Activated naive CD4-positive, alpha-beta T cell treated with anti-CD3 and anti-CD28 coated beads, Interleukin-2, amount 50 U/mL, for 72 hours (primary cell): ENCODE data around the gene BMF. TPM values are rescaled to one million over a fixed set of nuclear protein-coding genes. Genes with fewer than 3 reads are reported as not detected.

Source experiments
- ATAC-seq, 2 donors: fragments of 150-1000 bp; cut with Tn5 transposase; 2 replicates each; pipeline ENCODE4 v1.10.0; 2021; ENCODE audit warnings: mild to moderate bottlenecking in 2 of 2, moderate library complexity in 2 of 2
- DNase-seq, 2 donors: peaks; one replicate each; pipeline ENCODE4 v3.0.0; 2021 to 2022; ENCODE audit warnings: low spot score in 2 of 2
- H3K27ac Mint-ChIP-seq, 2 donors: one replicate each; pipeline ENCODE4 v1.8.0; 2022; ENCODE audit warnings: mild to moderate bottlenecking in 2 of 2, mixed read lengths in 2 of 2
- H3K36me3 Mint-ChIP-seq, 2 donors: one replicate each; pipeline ENCODE4 v1.8.0; 2022; ENCODE audit warnings: mixed read lengths in 2 of 2
- H3K9me3 Mint-ChIP-seq, 2 donors: one replicate each; pipeline ENCODE4 v1.8.0; 2022; ENCODE audit warnings: mixed read lengths in 2 of 2
- total RNA-seq, 2 donors: library from RNA; stranded (reverse); gene quantifications; one replicate each; pipeline ENCODE4 v1.2.3, GENCODE V29; 2022

Gene BMF
- total RNA-seq, 2 donors from 2014 or later = 10.8 to 11.6 TPM

DNA sequence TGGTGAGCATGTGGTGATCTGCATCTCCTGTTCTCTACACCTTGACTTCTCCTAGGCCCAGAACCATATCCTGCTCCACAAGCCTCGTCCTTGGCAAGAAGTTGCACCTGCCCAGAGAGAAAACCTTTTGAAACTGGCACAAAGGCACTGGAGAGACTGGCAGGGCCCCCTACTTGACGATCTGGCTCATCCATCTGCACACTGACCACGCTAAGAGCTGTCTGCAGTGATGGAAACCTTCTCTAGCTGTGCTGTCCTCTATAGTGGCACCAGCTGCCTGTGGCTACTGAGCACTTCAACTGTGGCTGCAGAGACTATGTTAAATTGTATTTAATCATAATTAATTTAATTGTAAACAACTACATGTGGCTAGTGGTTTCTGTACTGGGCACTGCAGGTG, 43.5 kb downstream of the BMF start:
- H3K27ac Mint-ChIP-seq = no peak overlapping the region
- ATAC-seq (no peak), DNase-seq (no peak)
- H3K9me3 Mint-ChIP-seq = no peaks in the 10 kb centered on the region
- peaks cover 0 to 4% of the 10 kb centered on the region in 2 donors for H3K36me3 Mint-ChIP-seq

DNA sequence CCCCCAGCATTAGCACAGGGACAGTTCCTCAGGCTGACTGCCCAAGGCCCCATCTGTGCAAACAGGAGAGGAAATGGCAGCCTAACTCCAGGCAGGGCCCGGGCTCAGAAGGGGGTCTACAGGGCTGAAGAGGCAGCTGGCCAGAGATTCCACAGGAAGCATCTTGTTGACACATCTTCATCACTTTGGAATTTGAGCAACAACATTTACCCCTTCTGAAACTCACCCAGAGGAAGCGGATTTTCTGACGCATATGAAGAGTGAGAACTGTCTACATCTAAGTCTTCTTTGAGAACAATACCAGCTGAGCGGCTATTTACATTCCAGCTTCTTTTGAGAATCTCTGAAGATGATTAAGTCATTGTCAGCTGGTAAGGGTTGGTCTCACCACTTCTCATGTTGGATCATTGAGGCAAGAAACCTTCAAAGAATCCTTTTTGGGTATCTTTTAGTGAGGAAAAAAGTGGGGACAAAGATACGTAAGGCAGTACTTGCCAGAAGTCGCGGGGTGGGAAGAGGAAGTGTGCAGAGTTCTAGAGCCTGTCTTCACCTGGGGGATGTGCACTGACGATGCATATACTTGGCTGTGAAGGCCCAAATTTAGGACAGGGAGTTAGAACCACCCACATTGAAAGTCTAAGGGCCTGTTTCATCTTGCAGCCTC, 44.3 kb downstream of the BMF start:
- H3K36me3 Mint-ChIP-seq = peaks cover 0 to 4% of the 10 kb centered on the region in 2 donors
- no peaks in the 10 kb centered on the region for H3K9me3 Mint-ChIP-seq
- ATAC-seq (peak; percentile 84 to 87), DNase-seq (no peak)
- peak overlapping the region; percentile 73 to 76 for H3K27ac Mint-ChIP-seq

DNA sequence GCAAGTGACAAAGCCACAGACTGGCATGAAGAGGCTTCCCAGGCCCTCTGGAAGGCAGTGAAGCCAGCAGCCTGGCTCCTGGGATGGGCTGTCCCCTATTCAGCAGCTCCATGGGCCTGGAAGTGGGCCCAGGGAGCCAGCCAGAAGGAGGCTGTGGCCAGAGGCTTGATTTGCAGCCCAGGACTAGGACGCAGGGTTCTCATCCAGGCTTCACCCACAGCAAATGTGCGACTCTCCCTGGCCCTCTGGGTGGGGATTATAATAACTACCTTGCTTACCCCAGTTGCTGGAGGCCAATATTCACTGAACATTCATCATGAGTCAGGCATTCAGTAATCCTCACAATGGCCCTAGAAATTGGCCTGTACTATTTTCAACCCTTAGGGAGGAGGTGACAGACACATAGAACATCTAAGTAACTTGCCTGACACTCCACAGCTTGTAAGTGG, 45.1 kb downstream of the BMF start:
- DNase-seq = no peak
- Mint-ChIP-seq H3K9me3 (no peaks in the 10 kb centered on the region), H3K27ac (peak overlapping the region; percentile 18 to 76), H3K36me3 (peaks cover 0 to 4% of the 10 kb centered on the region in 2 donors)
- ATAC-seq = peak; percentile 18 to 34

DNA sequence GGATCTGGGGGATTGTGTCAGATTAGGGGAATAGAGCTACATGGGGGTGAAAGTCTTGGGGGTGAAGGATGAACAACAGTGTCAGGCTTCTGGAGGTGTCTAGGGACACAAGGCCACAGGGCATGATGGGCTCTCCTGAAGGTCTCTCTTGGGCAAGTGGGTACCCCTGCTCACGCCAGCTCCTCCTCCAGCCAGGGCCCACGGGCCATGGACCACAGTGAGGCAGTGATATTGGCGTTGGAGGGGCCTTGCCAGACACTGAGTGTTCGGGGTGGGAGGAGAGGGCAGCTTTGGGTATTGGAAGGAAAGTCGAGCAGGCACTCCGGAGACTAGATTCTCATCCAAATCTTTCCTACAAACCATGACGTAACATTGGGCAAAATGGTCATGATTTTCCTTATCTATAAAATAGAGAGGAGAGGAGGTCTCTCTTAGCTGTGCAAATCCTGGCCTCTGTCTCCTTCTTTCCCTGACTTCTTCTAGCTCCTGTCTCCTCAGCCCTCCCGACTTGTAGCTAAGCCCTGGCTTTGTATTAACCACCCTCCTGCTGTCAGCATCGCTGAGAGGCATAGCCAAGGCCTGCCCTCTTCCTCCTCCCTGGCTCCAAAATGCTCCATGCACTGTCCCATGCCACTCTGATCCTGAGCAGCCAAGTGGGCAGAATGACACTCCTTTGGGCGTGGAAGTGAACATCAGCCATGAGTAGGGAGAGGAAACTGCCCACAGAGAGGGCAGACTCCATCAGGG, 45.7 kb downstream of the BMF start:
- Mint-ChIP-seq H3K9me3 (no peaks in the 10 kb centered on the region), H3K36me3 (peaks cover 0 to 4% of the 10 kb centered on the region in 2 donors), H3K27ac (no peak overlapping the region)
- DNase-seq = no peak
- no peak for ATAC-seq

DNA sequence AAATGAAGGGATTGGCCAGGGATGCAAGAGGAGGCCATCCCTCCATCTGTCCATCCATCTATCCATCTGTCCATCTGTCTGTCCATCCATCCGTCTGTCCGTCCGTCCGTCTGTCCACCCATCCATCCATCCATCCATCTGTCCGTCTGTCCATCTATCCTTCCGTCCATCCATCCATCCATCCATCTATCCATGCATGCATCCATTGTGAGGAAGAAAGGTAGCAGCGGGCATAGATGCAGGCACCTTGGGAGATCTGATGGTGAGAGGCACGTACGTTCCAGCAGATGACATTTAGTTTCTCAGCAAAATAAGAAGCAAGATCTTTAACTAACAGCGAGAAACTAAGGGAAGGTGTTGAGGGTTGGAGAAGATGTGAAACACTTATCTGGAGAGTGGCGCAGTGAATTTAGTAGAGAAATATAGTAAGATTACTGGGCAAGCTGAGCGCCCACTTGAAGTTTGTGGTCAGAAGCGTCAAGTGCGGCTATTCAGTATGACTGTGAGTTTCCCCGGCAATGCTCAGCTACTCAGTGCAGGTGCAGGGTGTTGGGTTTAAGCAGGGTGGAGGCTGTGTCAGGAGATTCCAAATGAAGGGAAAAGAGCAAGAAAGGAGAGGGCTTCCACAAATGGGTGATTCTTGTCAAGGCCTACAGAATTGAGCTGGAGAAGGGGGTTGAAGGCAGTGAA, 47.3 kb downstream of the BMF start:
- Mint-ChIP-seq H3K36me3 (peaks cover 0 to 4% of the 10 kb centered on the region in 2 donors), H3K9me3 (no peaks in the 10 kb centered on the region), H3K27ac (no peak overlapping the region)
- ATAC-seq (peak; percentile 38 to 65), DNase-seq (no peak)

DNA sequence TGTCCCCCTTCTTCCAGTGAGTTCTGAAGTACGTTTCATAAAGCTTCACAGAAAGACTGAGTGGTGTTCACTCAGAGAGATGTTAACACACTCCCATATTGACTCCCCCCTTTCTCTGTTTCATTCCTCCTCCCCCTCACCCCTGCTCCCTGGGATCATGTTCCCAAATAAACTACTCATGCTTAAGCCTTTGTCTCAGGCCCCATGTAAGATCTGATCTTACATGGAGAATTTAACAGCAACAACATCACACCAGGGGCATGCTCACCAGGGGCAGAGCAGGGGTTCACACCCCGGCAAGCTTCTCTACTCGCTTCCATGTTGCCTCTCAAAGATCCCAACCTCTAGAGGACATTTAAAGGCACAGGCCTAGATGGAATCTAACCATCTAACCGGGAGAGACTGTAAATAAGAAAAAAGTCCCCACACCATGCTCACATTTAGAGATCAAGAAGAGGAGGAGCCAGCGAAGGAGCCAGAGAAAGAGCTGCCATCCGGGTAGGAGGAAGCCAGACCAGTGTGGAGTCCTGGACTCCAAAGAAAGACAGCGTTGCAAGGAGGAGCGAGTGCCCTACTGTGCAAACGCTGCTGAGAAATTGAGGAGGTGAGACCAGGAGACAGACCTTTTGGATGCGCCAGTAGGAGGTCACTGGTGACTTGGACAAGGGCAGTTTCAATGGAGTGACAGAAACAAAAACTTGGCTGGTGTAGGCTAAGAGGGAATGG, 48.3 kb downstream of the BMF start:
- H3K36me3 Mint-ChIP-seq = peaks cover 0 to 4% of the 10 kb centered on the region in 2 donors
- H3K27ac Mint-ChIP-seq = peak overlapping the region in 1 of 2 donors; percentile 13
- DNase-seq = no peak
- ATAC-seq = no peak
- H3K9me3 Mint-ChIP-seq = no peaks in the 10 kb centered on the region

DNA sequence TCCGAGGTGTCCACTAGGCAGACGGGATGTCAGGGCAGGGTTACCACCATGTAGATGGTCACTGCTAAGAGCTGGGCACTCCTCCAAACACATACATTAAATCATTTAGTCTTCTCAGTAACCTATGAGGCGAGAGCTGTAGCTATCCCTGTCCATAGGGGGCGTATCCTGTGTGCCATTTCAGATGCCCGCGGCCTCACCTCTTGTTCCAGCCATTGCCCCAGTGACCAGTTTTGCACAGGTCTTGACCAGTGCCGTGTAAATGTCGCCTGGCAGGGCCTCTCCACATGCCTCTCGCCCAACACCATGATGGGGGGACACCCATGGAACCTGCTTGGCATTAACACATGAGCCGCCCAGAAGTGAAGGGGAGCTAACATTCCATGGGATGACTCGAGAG, 48.9 kb downstream of the BMF start:
- no peak for ATAC-seq
- no peak overlapping the region for H3K27ac Mint-ChIP-seq
- H3K36me3 Mint-ChIP-seq = peaks cover 0 to 7% of the 10 kb centered on the region in 2 donors
- no peaks in the 10 kb centered on the region for H3K9me3 Mint-ChIP-seq
- DNase-seq = no peak

DNA sequence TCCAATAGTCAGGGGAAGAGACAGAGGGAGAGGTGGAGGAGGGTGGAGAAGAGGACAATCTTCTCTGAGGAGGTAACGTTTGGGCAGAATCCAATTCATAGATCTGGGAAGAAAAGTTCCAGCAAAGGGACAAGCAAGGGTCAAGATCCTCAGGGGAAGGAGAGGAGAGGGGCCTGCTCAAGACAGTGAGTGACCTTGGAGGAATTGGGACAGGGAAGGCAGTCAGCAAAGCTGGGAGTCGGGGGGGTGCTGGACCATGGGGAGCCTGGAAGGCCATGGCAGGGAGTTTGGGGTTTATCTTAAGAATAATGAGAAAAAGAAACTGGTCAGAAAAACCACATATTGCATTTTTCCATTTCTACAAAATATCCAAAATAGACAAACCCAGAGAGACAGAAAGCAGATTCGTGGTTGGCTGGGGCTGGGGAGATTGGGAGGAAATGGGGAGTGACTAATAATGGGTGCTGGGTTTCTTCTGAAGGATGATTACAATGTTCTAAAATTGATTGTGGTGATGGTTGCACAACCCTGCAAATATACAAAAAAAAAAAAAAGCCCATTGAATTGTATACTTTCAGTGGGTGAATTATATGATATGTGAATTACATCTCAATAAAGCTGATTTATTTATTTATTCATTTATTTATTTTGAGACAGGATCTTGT, 50.1 kb downstream of the BMF start:
- DNase-seq = no peak
- peak in 1 of 2 donors; percentile 56 for ATAC-seq
- Mint-ChIP-seq H3K27ac (no peak overlapping the region), H3K36me3 (peaks cover 0 to 4% of the 10 kb centered on the region in 2 donors), H3K9me3 (no peaks in the 10 kb centered on the region)

DNA sequence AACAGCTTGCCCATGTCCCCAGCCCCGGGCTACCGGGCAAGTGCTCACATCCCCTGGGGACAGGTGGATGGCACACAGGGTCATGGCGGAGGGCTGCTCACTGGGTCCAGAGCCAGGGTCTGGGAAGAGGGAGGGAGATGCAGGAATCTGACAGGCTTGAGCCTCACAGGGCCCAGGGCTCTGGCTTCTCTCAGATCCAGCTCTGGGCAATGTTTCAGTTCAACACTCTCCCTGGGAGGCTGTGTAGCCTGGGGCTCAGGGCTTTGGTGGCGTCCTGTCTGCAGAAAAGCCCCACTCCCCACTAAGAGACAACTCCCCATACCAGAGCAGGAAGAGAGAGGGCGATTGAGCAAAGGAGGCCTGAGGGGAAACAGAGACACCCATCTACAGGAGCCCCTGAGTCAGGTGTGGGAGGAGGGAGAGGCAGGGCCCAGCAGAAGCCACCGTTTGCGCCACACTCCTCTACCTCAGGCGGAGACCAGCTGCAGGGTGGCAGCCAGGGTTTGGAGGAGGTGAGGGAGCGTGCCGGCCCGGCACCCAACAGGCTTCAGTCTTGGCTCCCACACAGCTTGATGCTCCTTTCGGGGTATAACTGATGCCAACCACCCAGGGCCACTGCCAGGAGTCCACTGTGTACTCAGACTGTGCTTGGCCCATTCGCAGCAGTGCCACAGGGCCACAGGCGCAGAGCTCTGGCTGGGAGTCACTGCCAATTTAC, 52.9 kb downstream of the BMF start:
- Mint-ChIP-seq H3K27ac (peak overlapping the region in 1 of 2 donors; percentile 77), H3K9me3 (no peaks in the 10 kb centered on the region), H3K36me3 (peaks cover 0 to 4% of the 10 kb centered on the region in 2 donors)
- DNase-seq (no peak), ATAC-seq (peak in 1 of 2 donors; percentile 30)

DNA sequence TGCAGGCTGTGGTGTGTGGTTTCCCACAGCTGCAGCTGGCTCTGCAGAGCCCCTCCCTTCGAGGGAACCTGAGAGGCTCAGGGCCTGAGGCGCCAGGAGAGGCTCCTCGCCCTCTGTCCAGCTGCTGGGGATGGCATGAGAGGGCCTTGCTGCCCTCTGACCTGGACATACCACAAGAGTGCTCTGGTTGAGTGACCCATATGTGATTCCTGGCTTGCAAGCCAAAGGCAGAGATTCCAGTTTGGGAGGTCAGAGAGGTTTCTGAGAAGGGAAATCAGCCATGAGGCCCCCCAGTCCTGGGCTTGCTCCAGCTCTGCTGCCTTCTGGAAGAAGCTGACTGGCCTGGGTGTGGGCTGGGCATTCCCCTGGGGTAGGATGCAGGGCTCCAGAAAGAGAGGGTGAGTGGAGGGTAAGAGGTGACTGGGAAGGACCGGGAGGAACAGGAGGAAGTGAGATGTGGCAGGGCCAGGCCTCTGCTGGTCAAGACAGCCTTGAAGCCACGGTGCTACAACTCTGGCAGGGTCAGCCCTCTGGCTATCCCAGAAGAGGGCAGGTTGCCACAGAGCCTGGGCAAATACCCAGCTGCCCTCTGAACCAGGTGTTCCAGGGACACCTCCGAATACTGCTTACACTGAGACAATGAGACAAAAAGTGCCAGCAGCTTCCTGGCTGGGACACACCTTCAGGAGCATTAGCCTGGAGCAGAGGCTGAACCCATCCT, 53.7 kb downstream of the BMF start:
- DNase-seq (no peak), ATAC-seq (peak; percentile 26 to 63)
- Mint-ChIP-seq H3K36me3 (peaks cover 0 to 8% of the 10 kb centered on the region in 2 donors), H3K27ac (peak overlapping the region; percentile 77 to 87), H3K9me3 (peaks cover 0 to 3% of the 10 kb centered on the region in 2 donors)

DNA sequence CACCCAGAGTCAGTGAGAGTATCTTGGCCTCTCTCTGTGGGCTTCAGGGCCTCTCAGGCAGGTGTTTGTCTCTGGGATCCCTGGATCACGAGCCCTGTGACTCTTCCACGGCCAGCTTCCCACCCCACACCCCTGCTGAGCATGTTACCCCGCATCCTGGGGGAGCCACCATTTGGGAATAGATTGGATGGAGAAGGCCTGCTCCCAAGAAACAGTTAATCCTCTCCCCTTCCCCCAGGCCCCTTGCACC, 54.1 kb downstream of the BMF start:
- peak in 1 of 2 donors; percentile 40 for ATAC-seq

DNA sequence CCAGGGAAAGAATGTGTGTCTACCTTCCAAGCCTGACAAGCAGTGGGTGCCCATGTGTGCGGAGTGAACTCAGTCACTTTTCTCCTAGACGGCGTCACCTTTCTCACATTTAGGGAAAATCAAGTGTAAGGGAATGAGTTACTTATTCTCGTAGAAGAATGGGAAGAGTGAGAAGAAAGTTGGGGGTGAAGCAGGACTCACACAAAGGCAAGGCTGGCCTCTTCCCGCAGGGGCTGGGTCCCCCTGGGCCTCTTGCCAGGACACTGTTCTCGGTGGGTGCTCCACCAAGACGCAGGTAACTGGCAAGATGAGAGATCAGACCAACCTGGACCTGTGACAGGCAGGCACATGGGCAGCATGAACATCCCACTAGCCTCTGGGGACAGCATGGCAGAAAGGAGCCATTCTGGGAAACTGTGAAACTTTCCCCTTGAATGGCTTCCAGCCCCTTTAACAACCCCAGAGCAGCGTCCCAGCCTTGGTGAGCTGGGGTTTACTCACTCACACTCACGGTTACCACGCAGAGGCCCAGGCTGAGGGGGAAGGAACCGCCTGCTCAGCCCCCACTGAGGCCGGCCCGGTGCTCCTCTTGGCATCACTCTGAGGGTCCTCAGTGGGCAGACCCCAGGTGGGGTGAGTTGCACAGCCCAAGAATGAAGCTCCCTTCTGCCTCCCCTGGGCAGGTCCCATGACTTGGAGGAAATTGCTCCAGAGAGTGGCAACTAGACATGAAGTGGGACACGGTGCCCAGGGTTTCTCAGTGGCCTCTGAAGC, 54.7 kb downstream of the BMF start:
- Mint-ChIP-seq H3K9me3 (peaks cover 0 to 9% of the 10 kb centered on the region in 2 donors), H3K36me3 (peaks cover 0 to 18% of the 10 kb centered on the region in 2 donors), H3K27ac (no peak overlapping the region)
- no peak for DNase-seq
- peak; percentile 35 to 56 for ATAC-seq

More for the DNA sequence above, 54.1 kb downstream of the BMF start:
- peaks cover 0 to 4% of the 10 kb centered on the region in 2 donors for H3K9me3 Mint-ChIP-seq
- DNase-seq = no peak
- H3K27ac Mint-ChIP-seq = peak overlapping the region in 1 of 2 donors; percentile 77
- peaks cover 0 to 13% of the 10 kb centered on the region in 2 donors for H3K36me3 Mint-ChIP-seq

DNA sequence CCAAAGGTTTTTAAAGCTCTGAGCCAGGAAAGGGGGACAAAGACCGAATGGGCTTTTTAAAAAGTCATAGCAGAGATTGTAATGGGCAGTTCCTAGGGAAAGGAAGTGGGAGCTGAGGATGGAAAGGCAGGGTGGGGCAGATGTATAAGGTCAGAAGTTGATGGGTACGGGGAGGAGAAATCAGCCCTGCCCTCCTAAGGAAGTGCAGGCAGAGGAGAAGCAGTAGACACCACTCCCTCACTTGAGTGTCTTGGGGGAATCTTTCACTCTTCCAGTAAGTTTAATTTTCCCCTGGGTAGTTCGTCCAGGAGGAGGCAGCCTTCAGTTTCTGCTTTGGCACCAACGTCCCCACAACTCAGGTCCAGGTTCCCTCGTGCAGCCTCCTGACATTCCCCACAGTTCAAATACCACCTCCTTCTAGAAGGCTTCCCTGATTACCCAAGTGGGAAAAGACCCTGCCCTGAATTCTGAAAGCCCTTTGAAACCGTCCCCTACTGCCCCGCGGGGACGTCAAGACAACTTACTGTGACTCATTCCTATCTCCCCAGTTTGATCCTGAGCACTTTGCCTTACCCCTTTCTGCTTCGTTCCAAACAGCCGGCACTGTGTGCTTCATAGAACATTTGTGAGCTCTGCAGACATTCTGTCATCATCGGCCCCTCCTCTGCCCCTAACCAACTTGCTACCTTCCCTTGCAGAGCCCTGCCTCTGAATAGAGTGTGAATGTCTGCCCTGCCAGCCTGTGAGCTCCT, 55.4 kb downstream of the BMF start:
- Mint-ChIP-seq H3K36me3 (peaks cover 0 to 19% of the 10 kb centered on the region in 2 donors), H3K9me3 (peaks cover 0 to 9% of the 10 kb centered on the region in 2 donors), H3K27ac (no peak overlapping the region)
- no peak for DNase-seq
- ATAC-seq = peak in 1 of 2 donors; percentile 17

DNA sequence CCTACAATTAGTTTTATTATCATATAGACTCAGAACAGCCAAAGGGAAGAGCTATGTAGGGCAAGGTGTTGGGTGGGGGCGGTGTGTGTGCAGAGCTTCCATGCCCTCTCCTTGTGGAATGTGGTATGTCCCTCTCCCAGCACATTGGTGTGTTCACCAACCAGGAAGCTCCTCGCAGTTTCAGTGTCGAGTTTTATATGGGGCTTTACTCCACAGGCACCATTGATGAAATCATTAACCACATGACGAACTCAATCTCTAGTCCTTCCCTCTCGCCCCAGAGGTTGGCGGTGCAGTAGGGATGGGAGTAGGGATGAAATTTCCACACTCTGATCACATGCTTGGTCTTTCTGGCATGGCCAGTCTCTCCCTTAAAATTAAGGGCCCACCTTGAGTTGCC, 56.1 kb downstream of the BMF start:
- ATAC-seq = no peak
- Mint-ChIP-seq H3K27ac (no peak overlapping the region), H3K9me3 (peaks cover 0 to 9% of the 10 kb centered on the region in 2 donors), H3K36me3 (peaks cover 0 to 19% of the 10 kb centered on the region in 2 donors)
- no peak for DNase-seq
